SK-N-SH treated with all-trans-retinoic acid at 6 μM for 48 hours (cell line): ENCODE results near the gene VSTM4.

Source experiments
- ATAC-seq: fragments of 200-7000 bp; cut with Tn5 transposase; 3 replicates; pipeline ENCODE4 v1.9.1; 2020; ENCODE audit warnings: mild to moderate bottlenecking, moderate library complexity
- ARNTL ChIP-seq: fragments of 450-650 bp; formaldehyde crosslinking; IDR thresholded peaks from 2 replicates; pipeline ENCODE4 v1.5.0; 2020; ENCODE audit warnings: low read depth, mild to moderate bottlenecking, moderate library complexity, borderline replicate concordance
- BACH2 ChIP-seq: fragments of 250-450 bp; sonication (Bioruptor Pico); IDR thresholded peaks from 2 replicates; pipeline ENCODE4 v1.9.0; 2021; ENCODE audit warnings: mild to moderate bottlenecking, borderline replicate concordance
- CSDC2 ChIP-seq: fragments of 250-450 bp; sonication (Bioruptor Pico); IDR thresholded peaks from 2 replicates; pipeline ENCODE4 v1.5.0; 2020; ENCODE audit warnings: mild to moderate bottlenecking, moderate library complexity
- ESRRG ChIP-seq: fragments of 250-450 bp; sonication (Bioruptor Pico); IDR thresholded peaks from 2 replicates; pipeline ENCODE4 v1.6.1; 2021; ENCODE audit warnings: mild to moderate bottlenecking
- GLIS3 ChIP-seq: fragments of 250-450 bp; sonication (Bioruptor Pico); IDR thresholded peaks from 2 replicates; pipeline ENCODE4 v1.5.0; 2020; ENCODE audit warnings: mild to moderate bottlenecking, moderate library complexity
- ISL1 ChIP-seq: fragments of 250-450 bp; sonication (Bioruptor Pico); IDR thresholded peaks from 2 replicates; pipeline ENCODE4 v2.1.2; 2022; ENCODE audit warnings: mild to moderate bottlenecking, moderate library complexity
- OSR1 ChIP-seq: fragments of 250-450 bp; sonication (Bioruptor Pico); IDR thresholded peaks from 2 replicates; pipeline ENCODE4 v1.8.0; 2022; ENCODE audit warnings: moderate library complexity, mild to moderate bottlenecking, inconsistent platforms
- PPARA ChIP-seq: fragments of 250-450 bp; sonication (Bioruptor Pico); IDR thresholded peaks from 2 replicates; pipeline ENCODE4 v1.5.0; 2020; ENCODE audit warnings: mild to moderate bottlenecking, borderline replicate concordance
- RARB ChIP-seq: fragments of 250-450 bp; sonication (Bioruptor Pico); IDR thresholded peaks from 2 replicates; pipeline ENCODE4 v1.8.0; 2021; ENCODE audit warnings: mild to moderate bottlenecking, moderate library complexity
- SNAI2 ChIP-seq: fragments of 250-450 bp; sonication (Bioruptor Pico); IDR thresholded peaks from 2 replicates; pipeline ENCODE4 v1.5.0; 2020; ENCODE audit warnings: mild to moderate bottlenecking, moderate library complexity
- TCF4 ChIP-seq: fragments of 250-450 bp; sonication (Bioruptor Pico); IDR thresholded peaks from 2 replicates; pipeline ENCODE4 v1.8.0; 2021; ENCODE audit warnings: mild to moderate bottlenecking, moderate library complexity, borderline replicate concordance
- TOX ChIP-seq: fragments of 250-450 bp; sonication (Bioruptor Pico); IDR thresholded peaks from 2 replicates; pipeline ENCODE4 v1.8.0; 2021; ENCODE audit warnings: mild to moderate bottlenecking, moderate library complexity, borderline replicate concordance
- ZC3H10 ChIP-seq: fragments of 250-450 bp; sonication (Bioruptor Pico); IDR thresholded peaks from 2 replicates; pipeline ENCODE4 v1.5.1; 2021; ENCODE audit warnings: mild to moderate bottlenecking, moderate library complexity
- ZFP3 ChIP-seq: fragments of 250-450 bp; sonication (Bioruptor Pico); IDR thresholded peaks from 2 replicates; pipeline ENCODE4 v1.5.0; 2020; ENCODE audit warnings: mild to moderate bottlenecking, moderate library complexity
- ZFP30 ChIP-seq: fragments of 450-650 bp; formaldehyde crosslinking; IDR thresholded peaks from 2 replicates; pipeline ENCODE4 v1.5.0; 2022; ENCODE audit warnings: mild to moderate bottlenecking, moderate library complexity
- ZNF565 ChIP-seq: fragments of 450-650 bp; formaldehyde crosslinking; conservative IDR thresholded peaks from 2 replicates; pipeline ENCODE4 v1.5.0; 2020; ENCODE audit warnings: low read depth, mild to moderate bottlenecking, moderate library complexity
- ZNF70 ChIP-seq: fragments of 450-650 bp; formaldehyde crosslinking; IDR thresholded peaks from 2 replicates; pipeline ENCODE4 v1.5.0; 2020; ENCODE audit warnings: mild to moderate bottlenecking, moderate library complexity
- ZNF8 ChIP-seq: fragments of 450-650 bp; formaldehyde crosslinking; IDR thresholded peaks from 2 replicates; pipeline ENCODE4 v1.5.0; 2020; ENCODE audit warnings: mild to moderate bottlenecking, moderate library complexity
- TF ChIP-seq, protein P1 (sequence below): fragments of 250-450 bp; sonication (Bioruptor Pico); IDR thresholded peaks from 2 replicates; pipeline ENCODE4 v1.5.1; 2021; ENCODE audit warnings: mild to moderate bottlenecking, moderate library complexity
- TF ChIP-seq, protein P2 (sequence below): fragments of 250-450 bp; sonication (Bioruptor Pico); IDR thresholded peaks from 2 replicates; pipeline ENCODE4 v1.5.0; 2020; ENCODE audit warnings: mild to moderate bottlenecking, moderate library complexity
- TF ChIP-seq, protein P3 (sequence below): fragments of 250-450 bp; sonication (Bioruptor Pico); IDR thresholded peaks from 2 replicates; pipeline ENCODE4 v1.5.1; 2020; ENCODE audit warnings: low read depth, mild to moderate bottlenecking, moderate library complexity
- TF ChIP-seq, protein P4 (sequence below): fragments of 250-450 bp; sonication (Bioruptor Pico); IDR thresholded peaks from 2 replicates; pipeline ENCODE4 v1.8.0; 2021; ENCODE audit warnings: low read depth, mild to moderate bottlenecking, moderate library complexity, borderline replicate concordance
- TF ChIP-seq, protein P5 (sequence below): fragments of 250-450 bp; sonication (Bioruptor Pico); IDR thresholded peaks from 2 replicates; pipeline ENCODE4 v1.8.0; 2020; ENCODE audit warnings: mild to moderate bottlenecking, moderate library complexity, borderline replicate concordance

Gene VSTM4

GRCh38 chr10:49034925-49035324 is 80.4 kb downstream of the VSTM4 start:
- TF ChIP-seq TCF4 (CRISPR knock-in tag) (no peak), PPARA (CRISPR knock-in tag) (no peak), GLIS3 (CRISPR knock-in tag) (no peak), ESRRG (no peak), BACH2 (CRISPR knock-in tag) (no peak), ZFP3 (CRISPR knock-in tag) (no peak)
- TF ChIP-seq, protein P1, sequence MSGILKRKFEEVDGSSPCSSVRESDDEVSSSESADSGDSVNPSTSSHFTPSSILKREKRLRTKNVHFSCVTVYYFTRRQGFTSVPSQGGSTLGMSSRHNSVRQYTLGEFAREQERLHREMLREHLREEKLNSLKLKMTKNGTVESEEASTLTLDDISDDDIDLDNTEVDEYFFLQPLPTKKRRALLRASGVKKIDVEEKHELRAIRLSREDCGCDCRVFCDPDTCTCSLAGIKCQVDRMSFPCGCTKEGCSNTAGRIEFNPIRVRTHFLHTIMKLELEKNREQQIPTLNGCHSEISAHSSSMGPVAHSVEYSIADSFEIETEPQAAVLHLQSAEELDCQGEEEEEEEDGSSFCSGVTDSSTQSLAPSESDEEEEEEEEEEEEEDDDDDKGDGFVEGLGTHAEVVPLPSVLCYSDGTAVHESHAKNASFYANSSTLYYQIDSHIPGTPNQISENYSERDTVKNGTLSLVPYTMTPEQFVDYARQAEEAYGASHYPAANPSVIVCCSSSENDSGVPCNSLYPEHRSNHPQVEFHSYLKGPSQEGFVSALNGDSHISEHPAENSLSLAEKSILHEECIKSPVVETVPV (CRISPR knock-in tag), result no peak
- TF ChIP-seq, all 23 proteins: peak for 0
- no peak for ATAC-seq

GRCh38 chr10:49033939-49034338 is 81.4 kb downstream of the VSTM4 start:
- TF ChIP-seq ZNF565 (CRISPR knock-in tag) (no peak), RARB (CRISPR knock-in tag) (no peak), SNAI2 (CRISPR knock-in tag) (no peak), CSDC2 (CRISPR knock-in tag) (no peak), ARNTL (CRISPR knock-in tag) (no peak), ISL1 (no peak), ZFP3 (CRISPR knock-in tag) (no peak), PPARA (CRISPR knock-in tag) (no peak), OSR1 (CRISPR knock-in tag) (no peak)
- TF ChIP-seq, protein P2, sequence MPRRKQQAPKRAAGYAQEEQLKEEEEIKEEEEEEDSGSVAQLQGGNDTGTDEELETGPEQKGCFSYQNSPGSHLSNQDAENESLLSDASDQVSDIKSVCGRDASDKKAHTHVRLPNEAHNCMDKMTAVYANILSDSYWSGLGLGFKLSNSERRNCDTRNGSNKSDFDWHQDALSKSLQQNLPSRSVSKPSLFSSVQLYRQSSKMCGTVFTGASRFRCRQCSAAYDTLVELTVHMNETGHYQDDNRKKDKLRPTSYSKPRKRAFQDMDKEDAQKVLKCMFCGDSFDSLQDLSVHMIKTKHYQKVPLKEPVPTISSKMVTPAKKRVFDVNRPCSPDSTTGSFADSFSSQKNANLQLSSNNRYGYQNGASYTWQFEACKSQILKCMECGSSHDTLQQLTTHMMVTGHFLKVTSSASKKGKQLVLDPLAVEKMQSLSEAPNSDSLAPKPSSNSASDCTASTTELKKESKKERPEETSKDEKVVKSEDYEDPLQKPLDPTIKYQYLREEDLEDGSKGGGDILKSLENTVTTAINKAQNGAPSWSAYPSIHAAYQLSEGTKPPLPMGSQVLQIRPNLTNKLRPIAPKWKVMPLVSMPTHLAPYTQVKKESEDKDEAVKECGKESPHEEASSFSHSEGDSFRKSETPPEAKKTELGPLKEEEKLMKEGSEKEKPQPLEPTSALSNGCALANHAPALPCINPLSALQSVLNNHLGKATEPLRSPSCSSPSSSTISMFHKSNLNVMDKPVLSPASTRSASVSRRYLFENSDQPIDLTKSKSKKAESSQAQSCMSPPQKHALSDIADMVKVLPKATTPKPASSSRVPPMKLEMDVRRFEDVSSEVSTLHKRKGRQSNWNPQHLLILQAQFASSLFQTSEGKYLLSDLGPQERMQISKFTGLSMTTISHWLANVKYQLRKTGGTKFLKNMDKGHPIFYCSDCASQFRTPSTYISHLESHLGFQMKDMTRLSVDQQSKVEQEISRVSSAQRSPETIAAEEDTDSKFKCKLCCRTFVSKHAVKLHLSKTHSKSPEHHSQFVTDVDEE, result no peak
- TF ChIP-seq, protein P3, sequence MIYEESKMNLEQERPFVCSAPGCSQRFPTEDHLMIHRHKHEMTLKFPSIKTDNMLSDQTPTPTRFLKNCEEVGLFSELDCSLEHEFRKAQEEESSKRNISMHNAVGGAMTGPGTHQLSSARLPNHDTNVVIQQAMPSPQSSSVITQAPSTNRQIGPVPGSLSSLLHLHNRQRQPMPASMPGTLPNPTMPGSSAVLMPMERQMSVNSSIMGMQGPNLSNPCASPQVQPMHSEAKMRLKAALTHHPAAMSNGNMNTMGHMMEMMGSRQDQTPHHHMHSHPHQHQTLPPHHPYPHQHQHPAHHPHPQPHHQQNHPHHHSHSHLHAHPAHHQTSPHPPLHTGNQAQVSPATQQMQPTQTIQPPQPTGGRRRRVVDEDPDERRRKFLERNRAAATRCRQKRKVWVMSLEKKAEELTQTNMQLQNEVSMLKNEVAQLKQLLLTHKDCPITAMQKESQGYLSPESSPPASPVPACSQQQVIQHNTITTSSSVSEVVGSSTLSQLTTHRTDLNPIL (CRISPR knock-in tag), result no peak
- no peak for ATAC-seq

- ATAC-seq, result no peak
Observed at GRCh38 chr10:49029666-49030065, 85.7 kb downstream of the VSTM4 start.

More at GRCh38 chr10:49029666-49030065, 85.7 kb downstream of the VSTM4 start:
- TF ChIP-seq, protein P1 (CRISPR knock-in tag), result no peak
- TF ChIP-seq GLIS3 (CRISPR knock-in tag) (no peak), ZFP30 (CRISPR knock-in tag) (no peak), BACH2 (CRISPR knock-in tag) (no peak), TOX (no peak), ZFP3 (CRISPR knock-in tag) (no peak), RARB (CRISPR knock-in tag) (no peak), ZC3H10 (CRISPR knock-in tag) (no peak), ZNF8 (CRISPR knock-in tag) (no peak), CSDC2 (CRISPR knock-in tag) (no peak), ZNF70 (no peak), SNAI2 (CRISPR knock-in tag) (no peak)
- TF ChIP-seq, protein P4, sequence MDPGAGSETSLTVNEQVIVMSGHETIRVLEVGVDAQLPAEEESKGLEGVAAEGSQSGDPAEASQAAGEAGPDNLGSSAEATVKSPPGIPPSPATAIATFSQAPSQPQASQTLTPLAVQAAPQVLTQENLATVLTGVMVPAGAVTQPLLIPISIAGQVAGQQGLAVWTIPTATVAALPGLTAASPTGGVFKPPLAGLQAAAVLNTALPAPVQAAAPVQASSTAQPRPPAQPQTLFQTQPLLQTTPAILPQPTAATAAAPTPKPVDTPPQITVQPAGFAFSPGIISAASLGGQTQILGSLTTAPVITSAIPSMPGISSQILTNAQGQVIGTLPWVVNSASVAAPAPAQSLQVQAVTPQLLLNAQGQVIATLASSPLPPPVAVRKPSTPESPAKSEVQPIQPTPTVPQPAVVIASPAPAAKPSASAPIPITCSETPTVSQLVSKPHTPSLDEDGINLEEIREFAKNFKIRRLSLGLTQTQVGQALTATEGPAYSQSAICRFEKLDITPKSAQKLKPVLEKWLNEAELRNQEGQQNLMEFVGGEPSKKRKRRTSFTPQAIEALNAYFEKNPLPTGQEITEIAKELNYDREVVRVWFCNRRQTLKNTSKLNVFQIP, result no peak
- TF ChIP-seq, protein P3 (CRISPR knock-in tag), result no peak
- TF ChIP-seq, protein P2, result no peak
- TF ChIP-seq, protein P5, sequence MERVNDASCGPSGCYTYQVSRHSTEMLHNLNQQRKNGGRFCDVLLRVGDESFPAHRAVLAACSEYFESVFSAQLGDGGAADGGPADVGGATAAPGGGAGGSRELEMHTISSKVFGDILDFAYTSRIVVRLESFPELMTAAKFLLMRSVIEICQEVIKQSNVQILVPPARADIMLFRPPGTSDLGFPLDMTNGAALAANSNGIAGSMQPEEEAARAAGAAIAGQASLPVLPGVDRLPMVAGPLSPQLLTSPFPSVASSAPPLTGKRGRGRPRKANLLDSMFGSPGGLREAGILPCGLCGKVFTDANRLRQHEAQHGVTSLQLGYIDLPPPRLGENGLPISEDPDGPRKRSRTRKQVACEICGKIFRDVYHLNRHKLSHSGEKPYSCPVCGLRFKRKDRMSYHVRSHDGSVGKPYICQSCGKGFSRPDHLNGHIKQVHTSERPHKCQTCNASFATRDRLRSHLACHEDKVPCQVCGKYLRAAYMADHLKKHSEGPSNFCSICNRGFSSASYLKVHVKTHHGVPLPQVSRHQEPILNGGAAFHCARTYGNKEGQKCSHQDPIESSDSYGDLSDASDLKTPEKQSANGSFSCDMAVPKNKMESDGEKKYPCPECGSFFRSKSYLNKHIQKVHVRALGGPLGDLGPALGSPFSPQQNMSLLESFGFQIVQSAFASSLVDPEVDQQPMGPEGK (CRISPR knock-in tag), result no peak
